GM12873 (cell line): Measurements from ENCODE around the gene EPG5.

Experiments used
- CTCF ChIP-seq: IDR thresholded peaks from 2 replicates; pipeline ENCODE4 v1.5.1; 2012; ENCODE audit warnings: low read depth, mild to moderate bottlenecking, moderate library complexity, low read length, control low read depth; ENCODE audit not compliant: insufficient read depth; ENCODE audit errors: missing control alignments

The EPG5 gene

GRCh38 chr18:45976566-45976965 is 9.4 kb upstream of the EPG5 start:
- TF ChIP-seq CTCF = no peak

DNA sequence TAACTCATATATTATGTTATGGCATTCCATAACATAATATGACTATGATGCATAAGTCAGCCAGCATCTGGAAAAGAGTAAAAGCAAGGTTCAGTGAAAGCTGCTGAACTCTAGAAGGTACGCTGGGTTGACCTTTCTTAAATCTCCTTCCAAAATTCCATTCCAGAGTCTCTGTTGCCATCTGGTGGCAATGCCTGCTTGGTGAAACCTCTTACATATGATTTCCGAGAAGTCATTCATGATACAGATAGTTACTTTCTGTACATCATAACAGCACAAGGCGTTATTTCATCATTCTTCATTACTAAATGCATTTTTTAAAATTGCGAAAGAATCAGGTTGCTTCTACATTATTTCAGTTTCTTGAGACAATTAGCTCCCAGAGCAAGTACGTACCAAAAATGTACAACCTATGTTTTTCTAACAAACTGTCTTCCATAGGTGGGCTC is 7.0 kb upstream of the EPG5 start:
- peak; percentile 68 for TF ChIP-seq CTCF

- TF ChIP-seq CTCF = no peak
These were observed 4.3 kb downstream of the EPG5 start for GRCh38 chr18:45962866-45963265.

DNA sequence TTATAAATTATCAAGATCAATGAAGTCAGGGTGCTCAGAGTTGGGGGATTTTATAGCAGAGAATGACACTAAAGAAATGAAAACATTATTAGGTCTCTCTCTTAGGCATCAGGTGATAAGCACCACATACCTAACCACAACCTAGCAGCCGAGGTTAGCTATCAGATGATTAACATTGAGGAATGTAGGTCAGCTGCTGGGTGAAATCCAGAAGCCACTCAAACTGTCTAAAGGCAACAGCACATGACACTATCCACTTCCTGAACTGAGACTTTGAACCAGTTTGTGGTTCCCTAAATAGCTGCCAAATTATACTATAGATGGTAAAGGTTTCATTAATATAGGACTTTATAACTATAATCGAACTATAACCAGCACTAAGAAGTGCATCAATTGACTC is 4.7 kb downstream of the EPG5 start:
- no peak for TF ChIP-seq CTCF

DNA sequence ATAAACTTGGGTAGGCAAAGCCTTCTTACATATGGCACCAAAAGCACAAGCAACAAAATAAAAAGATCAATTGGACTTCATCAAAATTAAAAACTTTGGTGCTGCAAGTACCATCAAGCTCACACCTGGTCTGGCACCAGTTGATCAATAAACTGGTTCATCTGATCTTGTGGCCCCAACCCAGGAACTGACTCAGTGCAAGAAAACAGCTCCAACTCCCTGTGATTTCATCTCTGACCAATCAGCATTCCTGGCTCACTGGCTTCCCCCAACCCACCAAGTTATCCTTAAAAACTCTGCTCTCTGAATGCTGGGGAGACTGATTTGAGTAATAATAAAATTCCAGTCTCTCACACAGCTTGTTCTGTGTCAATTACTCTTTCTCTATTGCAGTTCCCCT is 8.4 kb downstream of the EPG5 start:
- no peak for TF ChIP-seq CTCF

DNA sequence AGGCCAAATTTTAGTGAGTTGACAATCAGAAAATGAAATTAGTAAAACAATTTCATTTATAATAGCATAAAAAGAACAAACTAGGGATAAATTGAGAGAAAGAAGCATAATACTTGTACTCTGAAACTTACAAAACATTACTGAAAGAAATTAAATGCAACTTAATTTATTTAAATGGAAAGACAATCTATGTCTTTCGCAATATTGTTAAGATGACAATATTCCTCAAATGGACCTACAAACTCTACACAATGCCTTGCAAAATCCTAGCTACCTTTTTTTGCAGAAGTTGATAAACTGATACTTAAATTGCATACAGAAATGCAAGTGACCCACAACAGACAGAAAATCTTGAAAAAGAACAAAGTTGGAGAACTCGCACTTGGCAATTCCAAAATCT is 9.1 kb downstream of the EPG5 start:
- no peak for TF ChIP-seq CTCF

- no peak for TF ChIP-seq CTCF
These were observed 10.0 kb downstream of the EPG5 start for GRCh38 chr18:45957100-45957499.
